GM12865 (cell line): ENCODE measurements around the gene KRTAP10-9.
"Not testable (repeated sequence)": the region's sequence is repeated elsewhere in the genome, so short reads cannot be mapped to it uniquely, and the experiment has no call there.

Experiments
- DNase-seq: peaks from one replicate; pipeline ENCODE4 v3.0.0; 2010; ENCODE audit warnings: low read depth
- H3K4me3 ChIP-seq: 2 replicates; pipeline ENCODE4 v1.5.1; 2011; ENCODE audit warnings: mild to moderate bottlenecking, low read depth, low read length, control low read depth
- CTCF ChIP-seq: IDR thresholded peaks from 2 replicates; pipeline ENCODE4 v1.5.1; 2011; ENCODE audit warnings: low read length, control low read depth, low read depth, inconsistent platforms; ENCODE audit not compliant: insufficient read depth; ENCODE audit errors: missing control alignments

Gene KRTAP10-9

GRCh38 chr21:44626673-44627143 is at the start of gene KRTAP10-9:
KRTAP10-9 (plus strand) TSS chr21:44627093; CDS start chr21:44627172, 79 bp downstream.
- no peak for DNase-seq
- no peak within 1 kb of the TSS for H3K4me3 ChIP-seq
- no peak for TF ChIP-seq CTCF

GRCh38 chr21:44578371-44579055 is 48.4 kb upstream of the KRTAP10-9 start:
- DNase-seq, result no peak
- TF ChIP-seq CTCF, result no peak
- H3K4me3 ChIP-seq, result no peak overlapping the region

GRCh38 chr21:44579056-44579832 is 47.6 kb upstream of the KRTAP10-9 start:
- no peak for TF ChIP-seq CTCF
- H3K4me3 ChIP-seq, result no peak overlapping the region
- no peak for DNase-seq

- no peak for TF ChIP-seq CTCF
- no peak for DNase-seq
- H3K4me3 ChIP-seq, result no peak overlapping the region
These were observed 47.1 kb upstream of the KRTAP10-9 start for GRCh38 chr21:44579833-44580144.

- not testable (repeated sequence) for H3K4me3 ChIP-seq
These were observed 46.6 kb upstream of the KRTAP10-9 start, which contains the start of gene KRTAP10-5 for GRCh38 chr21:44580231-44580821. KRTAP10-5 (minus strand) TSS chr21:44580604; CDS start chr21:44580578, 26 bp downstream.

GRCh38 chr21:44581158-44581557 is 45.7 kb upstream of the KRTAP10-9 start:
- no peak for TF ChIP-seq CTCF
- H3K4me3 ChIP-seq, result no peak overlapping the region
- DNase-seq, result no peak

More at GRCh38 chr21:44580231-44580821, 46.6 kb upstream of the KRTAP10-9 start, which contains the start of gene KRTAP10-5:
- DNase-seq, result not testable (repeated sequence)

GRCh38 chr21:44582055-44582454 is 44.8 kb upstream of the KRTAP10-9 start:
- no peak for TF ChIP-seq CTCF
- no peak for DNase-seq
- no peak overlapping the region for H3K4me3 ChIP-seq
